ENCODE measurements around the gene BEST2. TPM values are rescaled to one million over a fixed set of nuclear protein-coding genes. Genes with fewer than 3 reads are reported as not detected.
A peak's percentile ranks its signal among the peaks of the same experiment; 100 is the strongest.

The BEST2 gene
- total and polyA plus RNA-seq, 4 donors: 2.5 TPM; not detected in 3

- no peak for ATAC-seq (ENCODE audit: low FRiP score)
- Histone ChIP-seq H3K36me3 (ENCODE audit: control insufficient read depth in 1 of 2, insufficient read depth in 2 of 2, low read length in 1 of 2) (no peaks in the 10 kb centered on the region), H3K27ac (ENCODE audit: low read depth in 1 of 2, low read length in 2 of 2) (no peak overlapping the region), H3K9me3 (ENCODE audit: control insufficient read depth, low read length) (no peaks in the 10 kb centered on the region), H3K27me3 (ENCODE audit: control insufficient read depth in 1 of 2, insufficient read depth in 2 of 2, low read length in 1 of 2) (no peaks in the 10 kb centered on the region), H3K4me1 (ENCODE audit: control insufficient read depth in 1 of 2, insufficient read depth in 2 of 2, low read length in 2 of 2) (no peaks in the 10 kb centered on the region), H3K4me3 (ENCODE audit: low read length in 2 of 2) (peak overlapping the region; percentile 51 to 59)
- no peak for DNase-seq
- 42 to 44% methylated on average over 22 of the region's 22 CpGs for WGBS, 2 donors
- intact Hi-C loops (cut with DNase I): loop anchor here in 1 of 2 donors (5.0 kb wide), 1 partner anchor 40 kb away; no protein-coding TSS in a partner anchor
These were observed 50.9 kb downstream of the BEST2 start for GRCh38 chr19:12802267-12803106.

GRCh38 chr19:12804051-12804450 lies 52.5 kb downstream of the BEST2 start:
- no peaks in the 10 kb centered on the region for H3K27me3 ChIP-seq (ENCODE audit: control insufficient read depth in 1 of 2, insufficient read depth in 2 of 2, low read length in 1 of 2)
- H3K4me1 ChIP-seq (ENCODE audit: control insufficient read depth in 1 of 2, insufficient read depth in 2 of 2, low read length in 2 of 2): no peaks in the 10 kb centered on the region
- no peak for DNase-seq
- intact Hi-C loops (cut with DNase I): loop anchor here in 1 of 2 donors (5.0 kb wide), 1 partner anchor 42 kb away; no protein-coding TSS in a partner anchor
- H3K27ac ChIP-seq (ENCODE audit: low read depth in 1 of 2, low read length in 2 of 2): no peak overlapping the region
- H3K4me3 ChIP-seq (ENCODE audit: low read length in 2 of 2): no peak overlapping the region
- no peaks in the 10 kb centered on the region for H3K9me3 ChIP-seq (ENCODE audit: control insufficient read depth, low read length)
- no peaks in the 10 kb centered on the region for H3K36me3 ChIP-seq (ENCODE audit: control insufficient read depth in 1 of 2, insufficient read depth in 2 of 2, low read length in 1 of 2)
- no peak for ATAC-seq (ENCODE audit: low FRiP score)
- 91 to 94% methylated on average over 26 of the region's 26 CpGs for WGBS, 2 donors

GRCh38 chr19:12806242-12807081 lies 54.9 kb downstream of the BEST2 start, which contains the start of gene RNASEH2A:
RNASEH2A (plus strand) TSS chr19:12806584; CDS start chr19:12806674, 90 bp downstream.
- Histone ChIP-seq H3K9me3 (ENCODE audit: control insufficient read depth, low read length) (no peaks in the 10 kb centered on the region), H3K36me3 (ENCODE audit: control insufficient read depth in 1 of 2, insufficient read depth in 2 of 2, low read length in 1 of 2) (no peaks in the 10 kb centered on the region), H3K4me3 (ENCODE audit: low read length in 2 of 2) (peak within 1 kb of the TSS; percentile 7 to 10), H3K27ac (ENCODE audit: low read depth in 1 of 2, low read length in 2 of 2) (no peak within 1 kb of the TSS), H3K4me1 (ENCODE audit: control insufficient read depth in 1 of 2, insufficient read depth in 2 of 2, low read length in 2 of 2) (no peaks in the 10 kb centered on the region), H3K27me3 (ENCODE audit: control insufficient read depth in 1 of 2, insufficient read depth in 2 of 2, low read length in 1 of 2) (no peaks in the 10 kb centered on the region)
- intact Hi-C loops (cut with DNase I): loop anchor here (5.0 kb wide), 3 partner anchors 34 to 124 kb away; partner anchors contain the start of gene DHPS (in 1 of the 2)
- peak; percentile 89 for ATAC-seq (ENCODE audit: low FRiP score)
- peak; percentile 94 to 97 for DNase-seq
- 4% methylated on average over 55 to 66 of the region's 66 CpGs for WGBS, 2 donors

Small RNAs within 50 kb of the gene (microRNA-seq; reads per million reads assigned to microRNA genes)
- gene MIR5684: 0 reads per million in 2 donors

Other genes with a start within 250 kb of the BEST2 start
- gene ZNF564, start 200.3 kb upstream of the BEST2 start, total RNA-seq: 10 to 100 TPM; 12.0 to 15.4 TPM
- 1 to 10 TPM; 5.5 to 8.4 TPM for gene ZNF564, start 200.3 kb upstream of the BEST2 start, polyA plus RNA-seq
- gene ZNF490, start 141.0 kb upstream of the BEST2 start, total RNA-seq: 1 to 10 TPM; 7.0 to 8.6 TPM
- under 1 TPM in 1 of 2 donors, not detected in 1; 0.56 TPM for gene ZNF490, start 141.0 kb upstream of the BEST2 start, polyA plus RNA-seq
- gene ZNF791, start 140.9 kb upstream of the BEST2 start, total RNA-seq: 10 to 100 TPM; 35.2 to 35.4 TPM
- gene ZNF791, start 140.9 kb upstream of the BEST2 start, polyA plus RNA-seq: 10 to 100 TPM in 1 of 2 donors, 1 to 10 TPM in 1; 2.9 to 12.1 TPM
- gene MAN2B1, start 85.0 kb upstream of the BEST2 start, total RNA-seq: 100 to 1,000 TPM in 1 of 2 donors, 10 to 100 TPM in 1; 74.8 to 111 TPM
- 10 to 100 TPM; 54.6 to 88.7 TPM for gene MAN2B1, start 85.0 kb upstream of the BEST2 start, polyA plus RNA-seq
- gene WDR83, start 85.0 kb upstream of the BEST2 start, total RNA-seq: 10 to 100 TPM in 1 of 2 donors, 1 to 10 TPM in 1; 7.1 to 11.8 TPM
- 10 to 100 TPM in 1 of 2 donors, 1 to 10 TPM in 1; 9.4 to 20.9 TPM for gene WDR83, start 85.0 kb upstream of the BEST2 start, polyA plus RNA-seq
- gene DHPS, start 69.9 kb upstream of the BEST2 start, total RNA-seq: 10 to 100 TPM; 50.1 to 74.0 TPM
- 10 to 100 TPM; 42.7 to 94.8 TPM for gene DHPS, start 69.9 kb upstream of the BEST2 start, polyA plus RNA-seq
- not detected for gene GNG14, start 63.8 kb upstream of the BEST2 start, total RNA-seq
- gene GNG14, start 63.8 kb upstream of the BEST2 start, polyA plus RNA-seq: not detected
- gene FBXW9, start 55.2 kb upstream of the BEST2 start, total RNA-seq: 1 to 10 TPM; 1.9 to 4.8 TPM
- 1 to 10 TPM; 4.1 to 5.4 TPM for gene FBXW9, start 55.2 kb upstream of the BEST2 start, polyA plus RNA-seq
- 10 to 100 TPM; 61.5 to 71.8 TPM for gene TNPO2, start 27.9 kb upstream of the BEST2 start, total RNA-seq
- 10 to 100 TPM; 15.2 to 38.5 TPM for gene TNPO2, start 27.9 kb upstream of the BEST2 start, polyA plus RNA-seq
- 100 to 1,000 TPM; 119 to 121 TPM for gene TRIR, start 17.1 kb upstream of the BEST2 start, total RNA-seq
- 100 to 1,000 TPM; 233 to 289 TPM for gene TRIR, start 17.1 kb upstream of the BEST2 start, polyA plus RNA-seq
- 10 to 100 TPM; 35.4 to 42.2 TPM for gene GET3, start 14.3 kb upstream of the BEST2 start, total RNA-seq
- 10 to 100 TPM; 61.2 to 70.6 TPM for gene GET3, start 14.3 kb upstream of the BEST2 start, polyA plus RNA-seq
- gene HOOK2, start 23.8 kb downstream of the BEST2 start, total RNA-seq: 10 to 100 TPM; 28.5 to 45.5 TPM
- 10 to 100 TPM; 14.4 to 92.5 TPM for gene HOOK2, start 23.8 kb downstream of the BEST2 start, polyA plus RNA-seq
- gene JUNB, start 39.7 kb downstream of the BEST2 start, total RNA-seq: 100 to 1,000 TPM; 250 to 609 TPM
- gene JUNB, start 39.7 kb downstream of the BEST2 start, polyA plus RNA-seq: 100 to 1,000 TPM in 1 of 2 donors, 10 to 100 TPM in 1; 97.0 to 623 TPM
- gene PRDX2, start 50.0 kb downstream of the BEST2 start, total RNA-seq: 100 to 1,000 TPM in 1 of 2 donors, 10 to 100 TPM in 1; 90.5 to 118 TPM
- gene PRDX2, start 50.0 kb downstream of the BEST2 start, polyA plus RNA-seq: 100 to 1,000 TPM; 151 to 202 TPM
- 1 to 10 TPM in 1 of 2 donors, not detected in 1; 1.2 TPM for gene THSD8, start 50.3 kb downstream of the BEST2 start, total RNA-seq
- gene THSD8, start 50.3 kb downstream of the BEST2 start, polyA plus RNA-seq: 1 to 10 TPM in 1 of 2 donors, not detected in 1; 2.5 TPM
- gene RNASEH2A, start 54.8 kb downstream of the BEST2 start, total RNA-seq: 1 to 10 TPM; 2.9 to 7.2 TPM
- gene RNASEH2A, start 54.8 kb downstream of the BEST2 start, polyA plus RNA-seq: 1 to 10 TPM; 1.6 to 3.3 TPM
- gene RTBDN, start 82.8 kb downstream of the BEST2 start, total RNA-seq: not detected
- 1 to 10 TPM in 1 of 2 donors, not detected in 1; 2.0 TPM for gene RTBDN, start 82.8 kb downstream of the BEST2 start, polyA plus RNA-seq
- under 1 TPM in 1 of 2 donors, not detected in 1; 0.54 TPM for gene MAST1, start 86.7 kb downstream of the BEST2 start, total RNA-seq
- under 1 TPM in 1 of 2 donors, not detected in 1; 0.13 TPM for gene MAST1, start 86.7 kb downstream of the BEST2 start, polyA plus RNA-seq
- 10 to 100 TPM; 26.8 to 39.5 TPM for gene DNASE2, start 129.7 kb downstream of the BEST2 start, total RNA-seq
- 10 to 100 TPM; 27.4 to 49.9 TPM for gene DNASE2, start 129.7 kb downstream of the BEST2 start, polyA plus RNA-seq
- gene KLF1, start 135.4 kb downstream of the BEST2 start, total RNA-seq: under 1 TPM in 1 of 2 donors, not detected in 1; 0.39 TPM
- gene KLF1, start 135.4 kb downstream of the BEST2 start, polyA plus RNA-seq: not detected
- gene GCDH, start 139.4 kb downstream of the BEST2 start, total RNA-seq: 10 to 100 TPM; 15.1 to 16.4 TPM
- 10 to 100 TPM; 21.9 to 29.1 TPM for gene GCDH, start 139.4 kb downstream of the BEST2 start, polyA plus RNA-seq
- gene SYCE2, start 167.5 kb downstream of the BEST2 start, total RNA-seq: under 1 TPM; 0.42 to 0.51 TPM
- gene SYCE2, start 167.5 kb downstream of the BEST2 start, polyA plus RNA-seq: under 1 TPM in 1 of 2 donors, not detected in 1; 0.15 TPM
- gene FARSA, start 181.9 kb downstream of the BEST2 start, total RNA-seq: 10 to 100 TPM; 27.2 to 31.4 TPM
- gene FARSA, start 181.9 kb downstream of the BEST2 start, polyA plus RNA-seq: 10 to 100 TPM; 19.7 to 23.2 TPM
- gene CALR, start 186.8 kb downstream of the BEST2 start, total RNA-seq: 100 to 1,000 TPM; 649 to 778 TPM
- gene CALR, start 186.8 kb downstream of the BEST2 start, polyA plus RNA-seq: 100 to 1,000 TPM; 232 to 296 TPM
- 100 to 1,000 TPM in 1 of 2 donors, 10 to 100 TPM in 1; 80.7 to 106 TPM for gene RAD23A, start 194.1 kb downstream of the BEST2 start, total RNA-seq
- gene RAD23A, start 194.1 kb downstream of the BEST2 start, polyA plus RNA-seq: 100 to 1,000 TPM in 1 of 2 donors, 10 to 100 TPM in 1; 72.4 to 154 TPM
- gene GADD45GIP1, start 205.4 kb downstream of the BEST2 start, total RNA-seq: 10 to 100 TPM; 15.3 to 15.7 TPM
- gene GADD45GIP1, start 205.4 kb downstream of the BEST2 start, polyA plus RNA-seq: 10 to 100 TPM; 30.9 to 40.6 TPM
- not detected for gene DAND5, start 217.8 kb downstream of the BEST2 start, total RNA-seq
- under 1 TPM in 1 of 2 donors, not detected in 1; 0.13 TPM for gene DAND5, start 217.8 kb downstream of the BEST2 start, polyA plus RNA-seq
- gene NFIX, start 243.7 kb downstream of the BEST2 start, total RNA-seq: 100 to 1,000 TPM; 184 to 327 TPM
- 10 to 100 TPM; 45.5 to 49.8 TPM for gene NFIX, start 243.7 kb downstream of the BEST2 start, polyA plus RNA-seq

Data from aorta (tissue), 5 donors.